A673 (cell line): ENCODE data around the gene RAET1E. TPM values are rescaled to one million over a fixed set of nuclear protein-coding genes. Genes with fewer than 3 reads are reported as not detected.
"Not testable (repeated sequence)": the region's sequence is repeated elsewhere in the genome, so short reads cannot be mapped to it uniquely, and the experiment has no call there.

Experiments
- BruUV-seq: library from RNA; stranded (reverse); fragments of 400-500 nt; replicated peaks from 2 replicates; lab custom pipeline; 2021; lab: Mats Ljungman, UMichigan
- CTCF ChIA-PET: fragments of 300-600 bp; sonication (Branson Sonifier 250); formaldehyde crosslinking; loops from one replicate; lab custom pipeline; 2022; ENCODE audit warnings: antibody characterized with exemption; lab: Charles Lee
- POLR2A ChIA-PET: fragments of 300-600 bp; sonication (Branson Sonifier 250); formaldehyde crosslinking; loops from one replicate; lab custom pipeline; 2022; ENCODE audit warnings: antibody characterized with exemption; ENCODE audit not compliant: low non-redundant PET; lab: Charles Lee
- DNase-seq: peaks from one replicate; pipeline ENCODE4 v3.0.0-alpha.2; 2015; ENCODE audit warnings: low spot score
- H3K27ac ChIP-seq: fragments of 200-600 bp; sonication (generic); 2 replicates; pipeline ENCODE4 v1.5.1; 2016; ENCODE audit warnings: mixed run types, low read depth, mild to moderate bottlenecking, mixed read lengths, antibody characterized with exemption, low read length; ENCODE audit not compliant: poor library complexity, severe bottlenecking
- H3K27me3 ChIP-seq: fragments of 200-600 bp; sonication (generic); replicated peaks from 2 replicates; pipeline ENCODE4 v1.6.1; 2017; ENCODE audit warnings: mixed run types, low read depth, mild to moderate bottlenecking, mixed read lengths, antibody characterized with exemption, low read length; ENCODE audit not compliant: insufficient read depth, poor library complexity
- H3K36me3 ChIP-seq: fragments of 200-600 bp; sonication (generic); 2 replicates; pipeline ENCODE4 v1.6.1; 2016; ENCODE audit warnings: mixed run types, mild to moderate bottlenecking, mixed read lengths, antibody characterized with exemption, low read length; ENCODE audit not compliant: insufficient read depth, poor library complexity, severe bottlenecking
- H3K4me1 ChIP-seq: fragments of 200-600 bp; sonication (generic); 2 replicates; pipeline ENCODE4 v1.6.1; 2017; ENCODE audit warnings: mixed run types, mild to moderate bottlenecking, mixed read lengths, antibody characterized with exemption, low read length; ENCODE audit not compliant: insufficient read depth, poor library complexity, severe bottlenecking
- H3K4me3 ChIP-seq: fragments of 200-600 bp; sonication (generic); 2 replicates; pipeline ENCODE4 v1.5.1; 2016; ENCODE audit warnings: low read depth, mixed run types, mild to moderate bottlenecking, mixed read lengths, low read length; ENCODE audit not compliant: poor library complexity, severe bottlenecking
- H3K9me3 ChIP-seq: fragments of 200-600 bp; sonication (generic); 2 replicates; pipeline ENCODE4 v1.6.1; 2016; ENCODE audit warnings: mixed run types, low read depth, mild to moderate bottlenecking, mixed read lengths, antibody characterized with exemption, low read length; ENCODE audit not compliant: poor library complexity, severe bottlenecking
- CTCF ChIP-seq: fragments of 300-800, 200-600 bp; sonication (generic); conservative IDR thresholded peaks from 2 replicates; pipeline ENCODE4 v1.5.1; 2017; ENCODE audit warnings: low read depth, mild to moderate bottlenecking, antibody characterized with exemption, low read length, moderate library complexity, mixed read lengths
- EZH2 ChIP-seq: fragments of 200-600 bp; sonication (generic); IDR thresholded peaks from 2 replicates; pipeline ENCODE4 v1.6.1; 2017; ENCODE audit warnings: borderline replicate concordance, low read depth, mild to moderate bottlenecking, mixed read lengths, antibody characterized with exemption, low read length; ENCODE audit not compliant: poor library complexity, severe bottlenecking
- intact Hi-C: fragments of 100-400 bp; cut with micrococcal nuclease; formaldehyde crosslinking; loops from one replicate; pipeline ENCODE4 v1.10.0; 2022; ENCODE audit not compliant: unreplicated experiment
- total RNA-seq: library from RNA; stranded (reverse); gene quantifications from 2 replicates; pipeline ENCODE4 v1.2.3, GENCODE V29; 2021

Gene RAET1E
- total RNA-seq, 1 experiment from 2014 or later: 3.2 TPM

GRCh38 chr6:149913540-149914240 is 15.8 kb upstream of the RAET1E start:
- intact Hi-C loops: no loop called here
- ChIA-PET POLR2A (no interaction called here), CTCF (no interaction called here)
- Histone ChIP-seq H3K4me3 (no peak overlapping the region), H3K36me3 (no peaks in the 10 kb centered on the region), H3K27me3 (no peaks in the 10 kb centered on the region), H3K27ac (no peak overlapping the region), H3K4me1 (no peaks in the 10 kb centered on the region), H3K9me3 (no peaks in the 10 kb centered on the region)
- TF ChIP-seq EZH2 (no peak), CTCF (no peak)
- no TSS peak for BruUV-seq
- DNase-seq: no peak

GRCh38 chr6:149913085-149913484 is 15.2 kb upstream of the RAET1E start:
- Histone ChIP-seq H3K9me3 (no peaks in the 10 kb centered on the region), H3K27me3 (no peaks in the 10 kb centered on the region), H3K4me1 (no peaks in the 10 kb centered on the region), H3K27ac (no peak overlapping the region), H3K4me3 (no peak overlapping the region), H3K36me3 (no peaks in the 10 kb centered on the region)
- no TSS peak for BruUV-seq
- intact Hi-C loops: no loop called here
- ChIA-PET POLR2A (no interaction called here), CTCF (no interaction called here)
- DNase-seq: no peak
- TF ChIP-seq CTCF: no peak
- no peak for TF ChIP-seq EZH2

- H3K27me3 ChIP-seq, intact Hi-C loops, DNase-seq, H3K27ac ChIP-seq, BruUV-seq, POLR2A ChIA-PET, H3K36me3 ChIP-seq, H3K4me3 ChIP-seq, H3K4me1 ChIP-seq, H3K9me3 ChIP-seq, CTCF ChIA-PET: not testable (repeated sequence)
These were observed 14.8 kb upstream of the RAET1E start for GRCh38 chr6:149912680-149913079.

- no peak for TF ChIP-seq EZH2
- no peak for TF ChIP-seq CTCF
- H3K4me1 ChIP-seq: no peaks in the 10 kb centered on the region
- no peaks in the 10 kb centered on the region for H3K27me3 ChIP-seq
- CTCF ChIA-PET: no interaction called here
- DNase-seq: no peak
- H3K9me3 ChIP-seq: no peaks in the 10 kb centered on the region
- H3K4me3 ChIP-seq: no peak overlapping the region
- POLR2A ChIA-PET: no interaction called here
- no peaks in the 10 kb centered on the region for H3K36me3 ChIP-seq
- intact Hi-C loops: no loop called here
- H3K27ac ChIP-seq: no peak overlapping the region
- BruUV-seq: no TSS peak
These were observed 12.8 kb upstream of the RAET1E start for GRCh38 chr6:149910721-149911151.
